Stimulated activated CD4-positive, alpha-beta T cell treated with anti-CD3 and anti-CD28 coated beads, Interleukin-4, amount 100 ng/mL, for 24 hours (primary cell): ENCODE measurements around the gene CARD19.

Experiments
- DNase-seq: peaks from one replicate; pipeline ENCODE4 v3.0.0-alpha.2; 2020

The CARD19 gene, protein sequence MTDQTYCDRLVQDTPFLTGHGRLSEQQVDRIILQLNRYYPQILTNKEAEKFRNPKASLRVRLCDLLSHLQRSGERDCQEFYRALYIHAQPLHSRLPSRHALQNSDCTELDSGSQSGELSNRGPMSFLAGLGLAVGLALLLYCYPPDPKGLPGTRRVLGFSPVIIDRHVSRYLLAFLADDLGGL

DNA sequence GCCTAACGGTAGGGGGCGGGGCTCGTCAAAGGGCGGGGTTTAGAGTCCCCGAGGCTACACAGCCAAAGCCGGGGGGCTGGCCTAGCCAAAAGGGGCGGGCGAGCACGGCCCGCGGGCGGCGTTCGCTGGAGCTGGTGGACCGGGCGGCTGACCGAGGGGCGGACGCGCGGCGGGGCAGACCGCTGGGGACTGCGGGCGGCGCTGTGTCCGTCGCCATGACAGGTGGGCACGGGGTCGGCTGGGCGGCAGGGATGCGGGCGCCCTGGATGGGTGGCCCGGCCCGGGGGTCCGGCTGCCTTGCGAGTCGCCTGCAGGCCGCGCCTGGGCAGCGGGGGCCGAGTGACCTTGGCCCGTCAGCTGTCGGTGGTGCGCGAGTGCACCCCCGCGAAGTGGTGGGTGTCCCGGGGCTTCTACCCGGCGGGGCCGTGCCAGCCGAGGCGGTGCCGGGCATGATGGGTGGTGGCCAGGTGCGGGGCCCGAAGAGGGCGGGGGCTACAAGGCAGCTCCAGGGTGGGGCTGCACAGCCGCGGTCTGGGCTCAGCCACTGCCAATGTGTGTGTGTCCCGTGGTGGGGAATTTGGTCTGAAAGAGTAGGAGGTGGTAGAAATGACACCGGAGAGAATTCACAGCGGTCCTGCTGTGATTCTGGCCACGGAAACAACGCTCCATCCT lies at the start of gene CARD19:
TSS of gene CARD19 (plus strand) at position 87 of the 672 bp plus-strand sequence. CDS start at position 216, 129 bp downstream.
- DNase-seq, result peak; percentile 52

DNA sequence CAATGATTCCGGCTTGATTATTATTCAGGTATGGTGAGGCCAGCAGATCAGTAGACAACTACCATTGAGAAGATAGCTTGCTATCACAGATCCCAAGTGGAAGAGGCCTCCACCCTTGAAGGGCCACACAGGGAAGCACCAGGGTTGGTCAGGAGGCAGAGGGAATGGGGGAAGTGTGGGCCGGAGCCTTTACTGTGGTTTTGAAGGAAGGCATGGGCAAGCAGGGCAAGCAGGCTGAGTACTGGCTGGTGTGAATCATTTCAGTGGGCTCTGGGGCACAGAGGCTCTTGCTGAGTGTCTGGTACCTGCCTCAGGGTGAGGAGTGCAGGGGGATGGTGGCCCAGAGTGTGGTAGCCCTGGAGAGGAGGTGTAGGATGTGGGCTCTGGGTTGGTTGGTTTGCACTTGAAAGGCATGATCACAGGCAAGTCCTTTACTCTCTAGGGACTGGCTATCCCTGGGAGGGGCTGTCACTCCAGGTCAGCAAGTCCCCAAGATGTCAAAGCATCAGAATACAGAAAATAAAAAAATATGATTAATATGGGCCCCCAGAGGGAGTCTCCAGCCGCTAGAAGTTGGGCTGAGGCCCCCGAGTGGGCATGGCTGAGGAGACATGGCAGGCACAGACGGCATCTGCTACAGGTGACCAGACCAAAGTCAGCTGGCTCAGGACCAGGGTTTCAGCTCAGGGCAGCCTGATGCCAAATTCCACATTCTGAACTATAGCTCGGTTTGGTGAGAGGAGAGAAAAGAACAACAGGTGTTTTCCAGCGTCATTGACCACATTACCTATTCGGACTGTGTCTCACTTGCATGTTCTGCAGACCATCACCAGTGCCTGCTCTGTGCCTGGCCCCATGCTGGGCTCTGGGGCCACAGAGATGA lies 47.2 kb upstream of the CARD19 start:
- DNase-seq, result no peak

GRCh38 chr9:93049491-93049890 lies 46.5 kb upstream of the CARD19 start:
- no peak for DNase-seq

- no peak for DNase-seq
Observed at GRCh38 chr9:93050231-93050630, 45.8 kb upstream of the CARD19 start.

GRCh38 chr9:93051680-93052089 lies 44.3 kb upstream of the CARD19 start:
- no peak for DNase-seq

GRCh38 chr9:93052791-93053540 lies 43.1 kb upstream of the CARD19 start:
- DNase-seq, result no peak

DNA sequence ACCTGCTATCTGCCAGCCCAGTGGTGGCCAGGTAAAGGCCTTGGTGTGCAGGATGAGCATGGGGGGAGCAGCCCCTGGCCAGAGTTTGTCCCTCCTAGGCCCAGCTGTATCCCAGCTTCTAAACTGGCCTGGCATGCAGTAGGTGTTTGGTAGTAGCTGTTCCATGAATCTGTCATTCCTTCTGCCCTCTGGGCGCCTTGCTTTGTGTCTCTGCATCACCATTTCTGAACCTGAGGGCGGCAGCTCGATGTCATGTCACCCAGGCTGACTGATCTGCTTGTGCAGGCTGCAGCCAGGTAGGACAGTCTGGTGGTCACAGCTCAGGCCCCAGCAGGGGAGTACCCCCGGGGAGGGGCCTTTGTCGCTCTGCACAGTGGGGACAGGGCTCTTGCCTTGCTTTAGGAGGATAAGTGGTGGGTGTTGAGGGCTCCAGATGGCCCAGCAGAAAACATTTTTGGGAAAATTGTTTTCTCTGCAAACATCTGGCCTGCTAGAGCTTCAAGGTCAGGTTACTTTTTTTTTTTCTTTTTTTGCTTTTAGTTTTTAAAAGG lies 42.2 kb upstream of the CARD19 start:
- no peak for DNase-seq

GRCh38 chr9:93054758-93055704 lies 41.0 kb upstream of the CARD19 start:
- DNase-seq, result no peak

DNA sequence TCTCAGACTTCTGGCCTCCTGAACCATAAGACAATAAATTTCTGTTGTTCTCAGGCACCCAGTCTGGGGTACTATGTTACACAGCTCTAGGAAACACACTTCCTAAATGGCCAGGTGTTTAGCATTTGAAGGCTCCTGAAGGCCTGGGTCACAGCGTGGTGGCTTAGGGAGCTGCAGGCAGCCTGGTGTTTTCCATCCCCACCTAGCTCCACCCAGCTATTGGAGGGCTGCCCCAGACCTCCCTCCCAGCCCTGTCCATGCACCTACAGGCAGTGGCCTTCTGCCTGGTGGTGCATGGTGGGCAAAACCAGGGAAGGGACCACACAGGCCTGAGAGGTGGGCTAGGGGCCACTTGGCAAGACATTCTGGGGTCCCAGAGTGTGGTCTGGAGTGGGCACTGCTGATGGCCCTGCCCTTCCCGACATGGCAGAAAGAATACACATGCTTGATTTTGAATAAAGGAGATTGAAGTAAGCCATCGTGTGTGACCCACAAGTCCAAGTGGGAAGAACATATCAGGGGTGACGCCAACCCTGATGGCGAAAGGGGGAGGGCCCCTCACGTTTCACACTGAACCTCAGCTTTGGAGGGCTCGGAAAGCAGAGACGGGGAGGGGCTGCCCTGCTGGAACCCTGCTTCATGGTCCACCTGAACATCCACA lies 38.8 kb upstream of the CARD19 start:
- no peak for DNase-seq

DNA sequence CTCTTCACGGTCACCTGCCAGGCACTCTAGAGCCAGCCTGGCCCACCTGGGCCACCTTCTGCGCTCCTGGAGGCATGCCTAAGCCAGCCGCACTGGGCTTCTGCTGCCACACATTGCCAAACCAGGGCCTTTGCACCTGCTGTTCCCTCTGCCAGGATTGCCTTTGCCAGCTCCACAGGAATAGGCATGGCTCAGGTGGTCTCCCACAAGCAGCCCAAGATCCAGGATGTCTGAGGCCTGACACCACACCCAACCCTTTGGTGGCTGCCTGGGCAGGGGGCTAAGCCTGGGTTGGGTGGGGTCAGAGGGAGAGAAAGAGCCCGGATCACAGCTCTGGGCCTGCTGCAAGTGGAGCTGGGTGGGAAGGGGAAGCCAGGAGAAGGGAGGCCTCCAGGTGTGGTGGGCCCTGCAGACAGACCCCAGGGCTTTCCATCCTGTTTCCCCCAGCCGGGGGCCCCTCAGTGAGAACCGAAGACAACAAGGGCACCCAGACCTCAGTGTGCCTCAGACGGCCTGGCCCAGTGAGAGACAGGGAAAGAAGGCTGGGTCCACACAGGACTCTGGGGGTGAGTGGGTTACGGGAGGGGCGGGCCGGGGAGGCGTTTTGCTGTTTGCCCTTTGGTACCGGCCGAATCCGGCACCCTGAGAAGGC lies 38.2 kb upstream of the CARD19 start:
- no peak for DNase-seq

DNA sequence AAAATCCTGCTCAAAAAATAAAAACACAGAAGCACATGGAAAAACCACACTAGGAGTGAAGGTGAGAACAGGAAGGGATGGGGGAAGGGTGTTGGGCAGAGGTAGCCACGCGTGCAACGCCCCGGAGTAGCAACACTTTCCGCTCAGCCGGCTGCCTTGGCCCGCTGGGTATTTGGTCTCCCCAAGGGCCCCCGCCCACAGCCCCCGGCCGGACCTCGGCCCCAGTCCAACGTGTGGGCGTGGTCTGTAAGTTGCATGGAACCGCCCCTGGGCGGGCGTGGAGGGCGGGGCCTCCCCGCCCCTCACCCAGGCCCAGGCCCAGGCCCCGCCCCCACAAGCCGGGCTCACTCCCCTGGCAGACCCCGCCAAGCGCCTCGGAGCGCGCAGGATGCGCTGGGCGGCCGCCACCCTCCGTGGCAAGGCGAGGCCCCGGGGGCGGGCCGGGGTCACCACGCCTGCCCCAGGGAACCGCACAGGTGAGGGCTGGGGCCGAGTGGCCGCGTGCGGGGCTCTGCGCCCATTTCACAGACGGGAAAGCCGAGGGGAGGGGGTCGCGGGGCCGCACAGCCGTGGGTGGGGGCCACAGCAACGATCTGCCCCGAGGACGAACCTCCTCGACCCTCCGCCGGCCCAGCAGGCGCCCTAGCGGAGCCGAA lies 37.5 kb upstream of the CARD19 start, which contains the start of gene SUSD3:
TSS of gene SUSD3 (plus strand) at position 347 of the 656 bp plus-strand sequence. CDS start at position 389, 42 bp downstream.
- peak; percentile 65 for DNase-seq

GRCh38 chr9:93059011-93059714 lies 36.9 kb upstream of the CARD19 start:
- DNase-seq, result no peak

DNA sequence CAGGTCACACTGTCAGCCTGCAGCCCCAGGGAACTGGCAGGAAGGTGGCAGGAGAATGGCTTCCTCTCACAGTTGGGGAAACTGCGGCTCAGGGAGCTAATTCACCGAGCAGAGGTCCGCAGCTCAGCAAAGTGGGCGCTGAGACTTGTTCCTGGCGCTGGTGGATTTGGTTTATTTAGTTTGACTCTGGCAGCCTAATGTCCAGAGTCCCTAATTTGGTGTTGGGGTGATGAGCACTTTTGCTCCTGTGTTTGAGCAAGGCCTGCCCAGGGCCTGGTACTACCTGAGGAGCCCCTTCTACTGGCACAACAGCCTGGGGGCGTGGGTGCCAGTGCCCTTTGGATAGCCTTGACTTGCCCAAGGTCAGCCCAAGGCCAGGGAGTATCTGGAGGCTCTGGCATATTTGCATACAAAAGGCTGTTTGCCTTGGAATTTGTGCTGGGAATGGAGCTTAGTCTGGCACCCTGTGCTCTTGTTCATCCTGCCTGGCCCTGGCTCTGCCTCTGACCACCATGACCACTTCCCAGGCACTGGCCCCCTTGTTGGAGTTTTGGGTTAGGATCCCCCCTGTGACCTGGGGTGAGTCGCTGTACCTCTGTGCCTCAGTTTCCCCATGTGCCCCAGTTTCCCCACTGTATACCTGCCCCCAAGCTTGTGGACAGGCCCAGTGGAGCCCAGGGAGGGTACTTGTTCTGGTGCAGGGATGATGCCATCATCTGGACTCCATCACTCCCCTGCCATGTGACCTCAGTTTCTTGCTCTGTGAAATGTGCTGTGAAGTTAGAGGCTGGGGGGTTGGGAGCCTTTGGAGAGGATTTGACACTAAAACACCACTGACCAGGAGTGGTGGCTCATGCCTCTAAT lies 36.1 kb upstream of the CARD19 start:
- DNase-seq, result no peak

DNA sequence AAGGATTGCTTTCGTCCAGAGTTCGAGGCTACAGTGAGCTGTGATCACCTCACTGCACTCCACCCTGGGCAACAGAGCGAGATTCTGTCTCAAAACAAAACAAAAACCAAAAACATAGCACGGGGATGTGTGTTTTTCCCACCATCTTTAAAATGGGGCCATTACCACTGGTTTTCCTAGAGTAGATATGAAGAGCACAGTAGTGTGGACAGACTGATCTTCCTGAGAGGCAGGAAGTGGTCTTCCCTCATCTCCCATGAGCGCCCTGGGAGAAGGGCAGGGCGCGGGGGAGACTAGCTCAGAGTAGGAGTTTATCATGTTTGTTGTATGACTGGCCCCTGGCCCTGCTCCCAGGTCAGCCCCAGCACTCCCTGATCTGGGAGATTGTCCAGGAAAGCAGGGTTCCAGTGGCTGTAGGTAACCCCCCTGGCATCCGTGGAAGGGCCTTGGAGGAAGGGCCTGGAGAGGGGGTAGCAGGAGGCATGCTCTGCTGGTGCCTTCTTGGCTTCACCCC lies 35.2 kb upstream of the CARD19 start:
- no peak for DNase-seq

DNA sequence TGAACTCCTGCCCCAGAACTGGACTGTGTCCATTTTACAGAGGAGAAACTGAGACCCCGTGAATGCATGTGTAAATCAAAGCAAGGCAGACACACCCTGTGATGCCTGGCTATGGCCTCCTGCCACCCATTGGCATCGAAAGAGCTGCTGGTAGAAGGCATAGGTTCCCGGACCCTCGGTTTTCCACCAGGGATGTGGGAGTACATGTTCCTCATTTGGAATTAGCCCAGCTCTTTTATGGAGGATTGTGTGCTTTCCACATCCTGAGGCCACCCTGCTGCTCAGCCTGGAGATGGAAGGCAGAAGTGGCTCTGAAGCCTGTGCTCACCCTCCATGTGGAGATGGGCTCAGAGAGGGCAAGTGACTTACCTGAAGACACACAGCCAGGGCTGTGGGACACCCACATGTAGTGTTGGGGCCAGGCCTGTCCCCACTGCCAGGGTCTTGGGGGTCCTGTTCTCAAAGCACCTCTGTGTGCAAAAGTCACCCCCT lies 34.7 kb upstream of the CARD19 start:
- no peak for DNase-seq

DNA sequence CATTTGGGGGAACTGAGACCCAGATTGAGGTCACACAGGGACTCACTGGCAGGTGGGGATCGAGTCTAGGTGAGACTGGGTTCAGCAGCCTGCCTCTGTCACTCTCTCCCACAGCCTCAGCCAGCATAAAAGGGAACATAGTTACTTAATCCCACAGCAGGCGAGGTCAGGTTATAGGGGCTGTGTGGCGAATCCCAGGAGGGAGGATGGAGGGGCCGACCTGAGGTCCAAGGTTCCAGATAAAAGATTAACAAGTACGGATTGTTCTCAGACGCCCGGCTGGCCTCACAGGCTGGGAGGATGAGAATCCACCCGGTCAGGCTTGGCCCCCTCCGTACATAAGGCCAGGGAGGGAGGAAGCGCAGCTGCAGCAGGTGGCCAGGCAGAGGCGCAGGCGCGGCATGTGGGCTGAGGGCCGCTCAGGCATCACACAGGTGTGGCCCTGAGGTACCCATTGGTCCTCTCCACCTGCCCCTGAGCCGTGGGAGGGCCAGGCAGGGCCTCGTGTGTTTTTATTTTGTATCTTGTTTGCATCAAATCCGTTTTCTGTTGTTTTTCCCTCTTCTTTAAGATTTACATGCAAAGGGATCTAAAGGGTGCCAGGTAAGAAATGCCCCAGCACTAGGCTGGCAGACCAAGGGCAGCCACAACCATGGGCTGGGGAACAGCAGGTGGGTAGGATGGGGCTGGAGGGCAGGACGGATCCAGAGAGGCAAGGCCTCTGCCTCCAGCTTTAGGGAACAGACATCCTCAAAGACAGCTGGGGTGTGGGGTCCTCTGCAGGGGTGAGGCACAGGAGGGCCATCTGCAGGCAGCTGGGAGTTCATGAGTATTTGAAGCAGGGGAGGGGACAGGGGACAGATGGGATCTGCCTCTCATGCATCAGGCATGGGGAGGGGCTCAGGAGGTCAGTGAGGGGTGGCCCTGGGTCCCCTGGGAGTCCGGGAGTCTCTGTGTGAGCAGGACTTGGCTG lies 33.9 kb upstream of the CARD19 start:
- DNase-seq, result peak; percentile 29
